WERI-Rb-1 (cell line): ENCODE results near the gene KDM7A.

Experiments
- DNase-seq: peaks from one replicate; pipeline ENCODE4 v3.0.0-alpha.2; 2020
- H3K27ac ChIP-seq: fragments of 250-450 bp; sonication (Bioruptor Pico); 2 replicates; pipeline ENCODE4 v1.5.1; 2020; ENCODE audit warnings: mild to moderate bottlenecking, moderate library complexity
- H3K27me3 ChIP-seq: fragments of 250-450 bp; sonication (Bioruptor Pico); 2 replicates; pipeline ENCODE4 v1.5.1; 2021; ENCODE audit warnings: mild to moderate bottlenecking, low read depth, moderate library complexity; ENCODE audit not compliant: insufficient read depth, severe bottlenecking
- H3K36me3 ChIP-seq: fragments of 250-450 bp; sonication (Bioruptor Pico); 2 replicates; pipeline ENCODE4 v1.5.1; 2020; ENCODE audit warnings: mild to moderate bottlenecking, moderate library complexity
- H3K4me3 ChIP-seq: 2 replicates; pipeline ENCODE4 v1.5.1; 2011; ENCODE audit warnings: low read depth, mild to moderate bottlenecking, control low read depth, low read length
- H3K9me3 ChIP-seq: fragments of 250-450 bp; sonication (Bioruptor Pico); 2 replicates; pipeline ENCODE4 v1.5.1; 2021; ENCODE audit warnings: mild to moderate bottlenecking, moderate library complexity; ENCODE audit not compliant: severe bottlenecking
- CTCF ChIP-seq: IDR thresholded peaks from 2 replicates; pipeline ENCODE4 v1.5.1; 2011; ENCODE audit warnings: low read depth, mild to moderate bottlenecking, control low read depth, inconsistent platforms, low read length

The KDM7A gene

GRCh38 chr7:140218656-140219055, 41.9 kb upstream of the KDM7A start:
- no peak overlapping the region for H3K4me3 ChIP-seq

GRCh38 chr7:140217750-140218501, 41.1 kb upstream of the KDM7A start:
- H3K27me3 ChIP-seq, result no peaks in the 10 kb centered on the region
- no peaks in the 10 kb centered on the region for H3K36me3 ChIP-seq
- no peak for TF ChIP-seq CTCF
- H3K9me3 ChIP-seq, result no peaks in the 10 kb centered on the region
- H3K4me3 ChIP-seq, result no peak overlapping the region
- no peak for DNase-seq
- H3K27ac ChIP-seq, result no peak overlapping the region

More at GRCh38 chr7:140218656-140219055, 41.9 kb upstream of the KDM7A start:
- Histone ChIP-seq H3K27ac (no peak overlapping the region), H3K36me3 (no peaks in the 10 kb centered on the region), H3K27me3 (no peaks in the 10 kb centered on the region), H3K9me3 (no peaks in the 10 kb centered on the region)
- DNase-seq, result no peak
- TF ChIP-seq CTCF, result no peak

GRCh38 chr7:140215281-140215680, 38.5 kb upstream of the KDM7A start:
- H3K36me3 ChIP-seq, result no peaks in the 10 kb centered on the region
- no peaks in the 10 kb centered on the region for H3K27me3 ChIP-seq
- no peak overlapping the region for H3K27ac ChIP-seq
- H3K4me3 ChIP-seq, result no peak overlapping the region
- DNase-seq, result no peak
- no peaks in the 10 kb centered on the region for H3K9me3 ChIP-seq
- no peak for TF ChIP-seq CTCF

- Histone ChIP-seq H3K36me3 (no peaks in the 10 kb centered on the region), H3K27me3 (no peaks in the 10 kb centered on the region), H3K9me3 (no peaks in the 10 kb centered on the region), H3K27ac (no peak overlapping the region), H3K4me3 (no peak overlapping the region)
- TF ChIP-seq CTCF, result no peak
- no peak for DNase-seq
Measured at GRCh38 chr7:140214075-140214684, 37.4 kb upstream of the KDM7A start.

GRCh38 chr7:140213684-140214074, 36.9 kb upstream of the KDM7A start:
- H3K4me3 ChIP-seq, result no peak overlapping the region
- TF ChIP-seq CTCF, result no peak
- no peak for DNase-seq
- H3K27ac ChIP-seq, result no peak overlapping the region
- H3K9me3 ChIP-seq, result no peaks in the 10 kb centered on the region
- H3K36me3 ChIP-seq, result no peaks in the 10 kb centered on the region
- H3K27me3 ChIP-seq, result no peaks in the 10 kb centered on the region
